CD4-positive, alpha-beta T cell treated with Interleukin-17A for 1 hour (primary cell): ENCODE results near the gene AXIN1.
"Not testable (repeated sequence)": the region's sequence is repeated elsewhere in the genome, so short reads cannot be mapped to it uniquely, and the experiment has no call there.

Experiments used
- DNase-seq: peaks from one replicate; pipeline ENCODE4 v3.0.0-alpha.2; 2020

The AXIN1 gene

DNA sequence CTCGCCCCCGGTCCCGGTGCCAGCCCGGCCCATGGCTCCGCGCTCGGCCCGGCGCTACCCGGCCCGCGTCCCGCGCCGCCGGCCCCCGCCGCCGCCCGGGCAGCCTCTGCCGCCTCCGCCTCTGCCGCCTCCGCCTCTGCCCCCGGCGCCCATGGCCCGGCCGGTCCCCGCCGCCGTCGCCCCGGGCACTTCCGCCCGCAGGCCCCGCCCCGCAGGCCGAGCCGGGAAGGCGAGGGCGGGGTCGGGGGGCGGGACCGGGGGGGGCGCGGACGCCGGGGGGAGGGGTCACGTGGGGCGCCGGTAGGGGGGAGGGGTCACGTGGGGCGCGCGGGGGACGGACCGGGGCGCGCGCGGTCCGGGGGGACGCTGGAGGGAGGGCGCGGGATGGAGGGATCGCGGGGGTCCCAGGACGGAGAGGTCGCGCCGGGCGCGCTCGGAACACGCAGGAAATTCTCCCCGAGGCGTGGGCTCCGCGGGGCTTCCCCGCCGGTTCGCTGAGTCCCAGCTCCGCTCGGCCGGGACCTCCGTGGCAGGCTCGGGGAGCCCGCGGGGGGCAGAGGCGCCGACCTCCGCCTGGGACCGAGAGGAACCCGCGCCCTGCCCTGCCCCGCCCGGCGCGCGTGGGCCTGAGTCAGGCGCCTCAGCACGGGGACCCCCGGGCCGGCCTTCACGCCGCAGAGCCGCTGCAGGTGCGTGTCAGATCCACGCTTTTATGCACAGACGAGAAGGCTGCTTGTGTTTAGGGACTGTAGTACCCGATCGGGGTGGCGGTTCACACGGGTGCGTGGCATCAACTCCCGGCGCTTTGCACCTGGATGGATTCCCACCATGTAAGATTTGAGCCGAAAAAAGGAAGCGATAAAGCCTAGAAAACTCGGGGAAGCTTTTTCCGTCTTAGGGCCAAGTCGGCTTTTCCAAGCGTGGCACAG, 29.5 kb upstream of the AXIN1 start, which contains the start of gene PGAP6:
Gene PGAP6, minus strand, starts transcription at position 190 of the 929 bp plus-strand sequence. Its CDS starts 157 bp downstream, at position 33.
- peak; percentile 67 for DNase-seq

DNA sequence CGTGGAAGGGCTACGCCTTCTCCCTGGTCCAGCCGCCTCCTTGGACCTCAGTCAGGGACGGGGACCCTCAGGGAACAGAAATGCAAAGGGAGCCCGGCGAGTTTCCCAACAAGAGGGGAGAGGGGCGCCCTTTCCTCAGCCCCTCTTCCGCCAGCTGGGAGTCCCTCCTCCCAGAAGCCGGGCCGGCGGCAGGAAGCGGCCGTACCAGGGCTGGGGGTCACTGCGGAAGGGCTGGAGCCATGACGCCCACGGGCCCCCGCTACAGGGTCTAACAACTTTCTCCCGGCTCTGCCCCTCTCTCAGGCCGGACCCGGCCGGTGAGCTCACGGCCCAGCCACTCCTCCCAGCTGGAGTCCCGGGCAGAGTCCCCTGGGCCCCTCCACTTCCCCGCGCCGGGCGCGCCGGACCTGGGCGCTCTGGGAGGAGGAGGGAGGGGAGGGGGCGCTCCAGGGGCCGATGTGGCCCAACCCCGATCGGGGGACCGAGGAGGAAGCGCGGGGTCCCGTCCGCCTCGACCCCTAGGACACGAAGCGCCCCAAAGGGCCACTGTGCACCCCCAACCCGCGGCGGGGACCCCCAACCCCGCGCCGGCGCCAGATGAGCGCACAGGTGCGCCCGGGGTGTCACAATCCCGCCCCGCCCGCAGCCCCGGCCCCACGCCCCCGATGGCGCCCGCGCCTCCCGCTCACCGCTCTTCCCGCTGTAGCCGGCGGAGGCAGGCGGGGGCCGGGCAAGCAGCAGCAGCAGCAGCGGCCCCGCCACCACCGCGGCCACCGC, 28.7 kb upstream of the AXIN1 start:
- no peak for DNase-seq

DNA sequence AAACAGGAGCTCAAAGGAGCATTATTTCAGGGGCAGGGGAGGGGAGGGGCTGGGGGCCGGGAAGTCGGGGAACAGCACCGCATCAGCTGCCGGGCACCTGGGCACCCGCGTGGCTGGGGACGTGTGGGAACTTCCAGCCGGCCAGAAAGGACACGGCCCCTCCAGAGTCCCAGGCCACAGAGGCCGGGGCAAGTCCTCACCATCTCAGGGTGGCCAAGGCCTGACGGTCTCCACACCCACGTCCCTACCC, 28.2 kb upstream of the AXIN1 start:
- DNase-seq = no peak

DNA sequence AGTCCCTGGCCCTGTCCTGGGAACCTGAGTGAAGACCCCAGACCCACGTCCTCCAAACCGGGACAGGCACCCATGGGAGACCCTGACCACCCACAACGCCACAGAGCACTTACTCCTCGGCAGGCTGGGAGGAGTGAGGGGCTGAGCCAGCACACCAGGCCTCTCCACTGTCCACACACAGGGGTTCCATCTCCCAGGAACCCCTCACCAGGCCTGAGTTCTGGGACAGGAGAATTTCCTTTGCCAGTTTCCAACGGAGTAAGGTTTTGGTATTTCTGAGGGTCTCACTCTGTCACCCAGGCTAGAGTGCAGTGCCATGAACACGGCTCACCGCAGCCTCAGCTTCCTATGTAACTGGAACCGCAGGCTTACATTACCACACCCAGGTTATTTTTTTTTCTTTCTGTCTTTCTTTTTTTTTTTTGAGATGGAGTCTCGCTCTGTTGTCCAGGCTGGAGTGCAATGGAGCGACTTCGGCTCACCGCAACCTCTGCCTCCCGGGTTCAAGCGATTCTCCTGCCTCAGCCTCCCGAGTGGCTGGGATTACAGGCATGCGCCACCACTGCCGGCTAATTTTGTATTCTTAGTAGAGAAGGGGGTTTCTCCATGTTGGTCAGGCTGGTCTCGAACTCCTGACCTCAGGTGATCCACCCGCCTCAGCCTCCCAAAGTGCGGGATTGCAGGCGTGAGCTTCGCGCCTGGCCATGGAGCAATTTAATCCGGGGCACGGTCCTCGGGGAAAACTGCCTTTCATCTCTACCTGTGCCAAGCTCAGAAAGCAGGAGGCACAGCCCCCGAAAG, 27.6 kb upstream of the AXIN1 start:
- DNase-seq = peak; percentile 39

DNA sequence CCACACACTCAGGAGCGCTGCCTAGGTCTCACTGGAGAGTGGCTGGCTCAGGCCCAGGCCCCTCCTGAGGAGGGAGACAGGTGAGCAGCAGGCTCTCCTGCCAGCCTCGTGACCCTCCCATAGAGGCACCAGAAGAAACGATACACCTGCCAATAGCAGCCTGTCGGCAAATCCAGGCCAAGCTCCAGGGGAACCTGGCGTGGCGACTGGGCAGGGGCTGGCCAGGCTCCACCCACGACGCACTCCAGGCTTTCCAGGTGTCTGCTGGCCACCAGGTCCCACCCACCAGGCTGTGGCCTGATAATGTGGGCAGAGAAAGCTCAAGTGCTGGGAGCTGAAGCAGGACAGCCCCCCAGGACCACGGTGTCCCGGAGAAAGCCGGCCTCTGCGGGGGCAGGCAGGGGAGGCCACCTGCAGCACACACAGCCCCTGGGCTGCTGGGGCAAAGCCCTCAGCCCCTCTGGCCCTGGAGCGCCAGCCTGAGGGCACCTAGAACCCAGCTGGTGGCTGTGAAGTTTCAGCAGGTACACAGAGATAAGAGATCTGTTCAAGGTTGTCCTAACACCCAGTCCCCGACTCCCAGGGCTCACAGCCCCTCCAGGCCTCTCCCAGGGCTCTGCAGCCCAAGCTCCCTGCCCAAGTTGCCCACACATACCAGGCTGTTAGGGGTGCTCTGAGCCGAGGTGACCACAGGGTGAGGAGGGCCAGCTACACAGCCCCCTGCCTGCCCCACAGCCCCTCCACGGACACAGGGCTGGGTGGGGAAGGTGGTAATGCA, 26.8 kb upstream of the AXIN1 start:
- no peak for DNase-seq

DNA sequence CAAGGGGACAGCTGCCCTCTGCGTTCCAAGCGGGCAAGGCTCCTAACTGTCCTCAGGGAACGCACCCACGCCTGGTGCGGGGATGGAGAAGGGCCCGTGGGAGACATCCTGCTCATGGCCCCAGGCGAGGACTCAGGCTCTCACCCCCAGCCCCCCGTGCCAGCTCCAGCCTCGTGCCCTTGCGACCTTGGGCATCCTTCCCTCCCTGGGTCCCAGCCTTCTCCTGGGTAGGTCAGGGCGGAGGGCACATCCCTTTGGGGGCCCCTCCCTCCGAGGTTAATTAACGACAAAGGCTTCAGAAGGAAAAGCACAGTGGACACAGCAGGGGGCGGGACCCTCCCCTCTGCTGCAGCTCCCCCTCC, 26.3 kb upstream of the AXIN1 start:
- DNase-seq = no peak

DNA sequence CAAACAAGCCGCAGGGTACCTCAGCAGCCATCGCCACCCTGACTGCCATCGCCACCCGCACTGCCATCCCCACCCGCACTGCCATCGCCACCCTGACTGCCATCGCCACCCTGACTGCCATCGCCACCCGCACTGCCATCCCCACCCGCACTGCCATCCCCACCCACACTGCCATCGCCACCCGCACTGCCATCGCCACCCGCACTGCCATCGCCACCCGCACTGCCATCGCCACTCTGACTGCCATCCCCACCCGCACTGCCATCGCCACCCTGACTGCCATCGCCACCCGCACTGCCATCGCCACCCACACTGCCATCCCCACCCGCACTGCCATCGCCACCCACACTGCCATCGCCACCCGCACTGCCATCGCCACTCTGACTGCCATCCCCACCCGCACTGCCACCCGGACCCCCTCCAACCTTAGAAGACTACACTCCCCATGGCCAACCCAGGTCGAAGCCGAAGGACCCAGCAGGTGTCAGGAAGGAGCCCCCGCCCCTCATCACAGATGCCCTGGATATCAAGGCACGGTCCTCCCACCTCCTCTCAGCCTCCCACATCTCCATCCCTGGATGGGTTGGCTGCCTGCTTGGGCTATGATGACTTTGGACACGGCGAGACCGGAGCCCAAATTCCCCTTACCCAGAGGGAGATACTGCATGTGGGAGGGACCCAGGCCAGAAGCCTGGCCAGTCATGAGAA, 25.7 kb upstream of the AXIN1 start:
- DNase-seq = not testable (repeated sequence)

DNA sequence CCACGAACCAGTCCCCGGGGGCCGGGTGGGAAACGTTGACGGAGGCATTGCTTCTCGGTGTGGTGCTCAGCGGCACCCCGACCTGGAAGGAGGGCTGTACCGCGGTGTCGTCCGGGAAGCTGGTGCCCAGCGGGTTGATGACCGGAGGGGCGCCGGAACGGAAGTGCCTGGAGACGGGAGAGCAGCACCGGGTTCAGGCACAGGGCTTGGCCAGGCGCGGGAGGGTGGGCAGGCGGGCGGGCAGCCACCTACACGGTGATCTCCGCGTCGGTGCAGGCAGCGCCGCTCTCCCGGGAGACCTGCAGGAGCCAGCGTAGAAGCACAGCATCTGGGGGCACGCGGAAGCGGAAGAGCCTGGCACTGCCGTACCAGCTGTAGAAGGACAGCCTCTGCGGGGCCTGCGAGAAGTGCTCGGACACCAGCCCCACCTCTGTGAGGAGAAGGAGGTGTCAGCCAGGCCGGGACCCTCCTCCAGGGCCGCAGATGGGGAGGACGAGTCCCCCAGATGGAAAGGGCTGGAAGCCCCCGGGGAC, 25.0 kb upstream of the AXIN1 start:
- no peak for DNase-seq

DNA sequence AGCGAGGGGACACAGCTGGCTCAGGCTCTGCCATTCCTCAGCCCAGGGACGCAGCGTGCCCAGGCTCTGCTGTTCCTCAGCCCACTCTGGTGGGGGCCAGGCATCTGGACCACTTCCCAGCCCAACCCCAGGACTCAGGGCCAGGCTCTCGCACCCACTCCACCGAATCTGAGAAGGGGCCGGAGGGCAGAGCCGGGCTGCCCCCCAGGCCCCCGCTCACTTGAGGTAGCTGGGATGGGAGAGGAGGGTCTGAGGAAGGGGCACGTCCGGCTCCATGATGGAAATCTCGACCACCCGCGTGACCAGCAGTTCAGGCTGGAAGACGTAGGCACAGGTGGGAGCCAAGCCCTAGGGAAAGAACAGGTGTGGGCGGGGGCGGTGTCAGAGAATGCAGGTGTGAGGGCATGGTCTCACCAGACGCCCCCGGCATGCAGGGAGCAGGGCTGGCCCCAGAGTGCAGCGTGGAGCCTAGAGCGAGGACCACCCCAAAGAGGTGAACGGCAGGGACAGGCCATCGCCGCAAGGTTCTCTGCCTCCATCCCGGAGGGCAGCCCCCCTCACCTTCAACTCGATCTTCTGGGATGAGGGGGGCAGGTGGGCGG, 24.4 kb upstream of the AXIN1 start:
- DNase-seq = no peak

DNA sequence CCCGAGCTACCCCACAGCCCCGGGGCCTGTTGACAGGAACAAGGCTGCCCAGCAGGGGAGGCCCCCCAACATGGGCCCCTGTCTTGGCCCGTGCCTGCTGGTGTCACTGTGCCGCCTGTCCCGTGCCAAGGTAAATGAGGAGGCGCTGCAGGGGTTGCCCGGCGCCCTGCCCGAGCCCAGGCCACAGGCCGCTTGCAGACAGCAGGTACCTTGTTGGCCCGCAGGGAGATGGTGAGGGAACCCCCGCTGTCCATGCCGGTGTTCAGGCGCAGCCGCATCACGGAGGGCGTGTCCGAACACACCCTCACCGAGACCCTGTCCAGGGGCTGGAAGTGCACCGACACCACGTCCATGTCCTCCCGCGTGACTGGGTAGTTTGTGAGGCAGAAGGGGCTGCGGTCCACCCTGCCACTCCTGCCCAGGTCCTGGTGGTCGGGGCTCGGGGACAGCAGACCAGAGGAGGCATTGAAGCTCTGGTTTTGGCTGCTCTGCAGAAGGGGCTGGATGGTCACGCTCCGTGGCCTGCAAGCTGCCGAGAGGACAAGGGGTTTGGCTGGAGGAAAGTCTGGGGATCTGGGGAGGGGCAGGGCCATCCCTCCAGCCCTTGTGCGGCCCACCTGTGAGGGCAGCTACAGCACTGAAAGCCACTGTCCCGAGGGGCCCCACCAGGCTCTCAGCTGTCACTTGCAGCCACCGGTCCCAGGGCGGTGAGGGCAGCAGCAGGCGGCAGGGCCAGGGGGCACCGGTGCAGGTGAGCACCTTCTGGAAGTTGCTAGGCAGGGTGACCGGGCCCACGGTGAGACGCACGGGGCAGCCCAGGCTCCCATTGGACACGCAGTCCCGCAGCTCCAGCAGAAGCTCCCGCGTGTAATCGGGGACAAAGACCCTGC, 23.6 kb upstream of the AXIN1 start:
- no peak for DNase-seq

DNA sequence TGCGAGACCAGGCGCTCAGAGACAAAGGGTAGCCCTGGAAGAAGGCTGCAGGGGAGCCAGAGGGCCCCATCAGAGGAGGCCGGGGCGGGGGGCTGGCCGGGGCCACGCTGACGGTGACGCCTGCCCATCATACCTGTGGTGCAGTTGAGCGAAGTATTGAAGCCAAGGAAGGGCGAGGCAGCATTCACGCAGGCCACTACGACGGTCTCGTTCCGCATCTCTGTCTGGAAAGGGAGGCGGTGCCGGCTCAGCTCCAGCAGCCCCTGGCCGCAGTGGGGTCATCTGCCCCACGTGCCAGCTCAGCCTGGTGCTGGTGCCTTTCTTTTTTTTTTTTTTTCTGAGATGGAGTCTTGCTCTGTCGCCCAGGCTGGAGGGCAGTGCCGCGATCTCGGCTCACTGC, 22.7 kb upstream of the AXIN1 start:
- DNase-seq = no peak

DNA sequence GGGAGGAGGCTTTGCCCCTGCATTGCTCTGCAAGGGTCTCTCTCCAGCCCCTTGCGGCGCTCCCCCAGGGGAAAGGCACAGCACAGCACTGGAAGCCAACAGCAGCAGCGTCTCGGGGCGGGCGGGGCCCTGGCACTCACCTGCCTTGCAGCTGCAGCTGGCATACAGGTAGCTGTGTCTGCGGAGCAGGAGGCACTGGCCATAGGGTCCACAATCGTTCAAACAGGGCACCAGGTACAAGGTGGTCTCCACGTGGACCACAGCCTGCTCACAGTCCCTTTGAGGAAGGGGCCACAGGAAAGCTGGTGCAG, 22.0 kb upstream of the AXIN1 start:
- no peak for DNase-seq

DNA sequence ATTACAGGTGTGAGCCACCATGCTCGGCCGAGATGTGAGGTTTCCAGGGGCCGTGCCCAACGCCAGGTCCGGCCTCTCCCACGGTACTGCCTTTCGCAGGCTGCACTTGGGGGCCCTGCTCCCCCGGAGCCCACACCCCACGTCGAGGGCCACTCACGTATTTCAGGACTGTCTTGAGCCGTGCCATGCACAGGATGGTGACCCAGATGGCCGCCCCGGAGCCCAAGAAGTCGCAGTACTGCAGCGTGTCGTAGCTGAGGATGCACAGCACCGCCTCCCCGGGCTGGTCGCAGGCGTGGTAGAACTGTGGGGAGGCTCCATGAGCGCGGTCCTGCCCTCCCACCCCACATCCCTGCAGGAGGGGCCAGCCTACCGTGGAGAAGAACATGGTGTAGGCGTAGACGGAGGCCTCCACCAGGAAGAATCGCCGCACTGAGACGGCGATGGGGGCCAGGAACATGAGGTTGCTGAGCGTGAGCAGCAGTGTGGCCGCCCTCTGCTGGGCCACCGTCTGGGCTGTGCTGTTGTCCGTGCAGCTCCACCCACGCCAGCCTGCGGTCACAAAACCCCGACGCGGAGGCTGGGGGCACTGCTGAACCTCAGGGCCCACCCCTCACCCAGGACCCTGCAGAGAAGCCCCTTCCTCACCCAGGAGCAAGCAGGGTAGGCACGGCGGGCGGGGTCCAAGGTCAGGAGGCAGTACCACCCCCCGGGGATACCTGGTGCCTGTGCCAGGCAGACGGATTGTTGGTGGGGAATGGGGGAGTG, 21.5 kb upstream of the AXIN1 start:
- DNase-seq = no peak

DNA sequence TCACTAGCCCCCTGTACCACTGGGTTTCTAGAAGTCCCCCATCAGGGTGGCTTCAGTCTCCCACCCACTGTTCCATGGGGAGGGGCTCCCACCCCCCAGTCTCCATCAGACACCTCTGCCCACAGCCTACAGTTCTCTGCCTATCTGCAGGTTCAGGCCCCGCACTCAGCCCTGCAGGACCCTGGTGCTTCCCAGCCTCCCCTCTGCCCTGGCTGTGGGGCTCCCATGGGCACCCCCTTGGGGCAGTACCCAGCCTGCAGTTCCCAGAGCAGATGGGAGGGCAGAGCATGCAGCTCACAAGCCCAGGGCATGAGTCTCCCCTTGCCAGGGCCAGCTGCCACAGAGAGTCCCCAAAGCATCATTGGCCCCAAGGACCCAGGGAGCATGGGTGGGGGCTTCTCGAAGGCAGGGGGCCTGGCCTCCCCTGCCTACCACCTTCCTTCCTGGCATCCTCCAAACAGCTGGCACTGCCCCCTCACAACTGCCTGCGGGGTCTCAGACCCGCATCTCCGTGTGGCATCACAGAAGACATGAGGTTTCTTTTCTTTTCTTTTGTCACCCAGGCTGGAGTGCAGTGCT, 20.6 kb upstream of the AXIN1 start:
- DNase-seq = no peak

DNA sequence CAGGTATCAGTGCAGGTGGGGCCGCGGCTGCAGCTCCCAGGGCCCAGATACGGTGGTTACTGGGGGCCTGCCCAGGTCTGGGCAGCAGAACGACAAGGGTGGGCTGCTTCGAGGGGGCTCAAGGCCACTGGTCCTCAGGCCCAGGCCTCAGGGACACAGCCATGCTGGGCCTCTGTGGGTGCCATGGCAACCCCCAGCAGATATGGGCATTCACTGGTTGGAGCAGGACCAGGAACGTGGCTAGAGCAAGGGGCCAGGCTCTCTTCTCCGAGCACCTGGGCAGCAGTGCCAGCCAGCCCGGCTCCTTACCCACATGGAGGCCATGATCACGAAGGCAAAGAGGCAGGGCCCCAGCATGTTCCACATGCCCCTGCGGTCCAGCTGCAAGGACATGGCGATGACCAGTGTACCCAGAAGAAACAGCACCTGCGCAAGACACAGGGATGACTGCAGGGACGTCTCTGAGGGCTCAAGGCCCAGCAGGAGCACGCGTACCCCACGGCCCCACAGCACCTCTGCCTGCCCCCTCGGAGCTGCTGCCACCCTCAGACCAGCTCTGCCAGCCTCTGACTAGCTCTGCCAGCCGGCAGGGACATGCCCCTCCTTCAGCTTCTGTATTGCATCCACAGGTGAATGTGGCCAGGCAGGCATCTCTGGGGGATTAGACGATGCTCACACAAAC, 19.9 kb upstream of the AXIN1 start:
- DNase-seq = no peak

DNA sequence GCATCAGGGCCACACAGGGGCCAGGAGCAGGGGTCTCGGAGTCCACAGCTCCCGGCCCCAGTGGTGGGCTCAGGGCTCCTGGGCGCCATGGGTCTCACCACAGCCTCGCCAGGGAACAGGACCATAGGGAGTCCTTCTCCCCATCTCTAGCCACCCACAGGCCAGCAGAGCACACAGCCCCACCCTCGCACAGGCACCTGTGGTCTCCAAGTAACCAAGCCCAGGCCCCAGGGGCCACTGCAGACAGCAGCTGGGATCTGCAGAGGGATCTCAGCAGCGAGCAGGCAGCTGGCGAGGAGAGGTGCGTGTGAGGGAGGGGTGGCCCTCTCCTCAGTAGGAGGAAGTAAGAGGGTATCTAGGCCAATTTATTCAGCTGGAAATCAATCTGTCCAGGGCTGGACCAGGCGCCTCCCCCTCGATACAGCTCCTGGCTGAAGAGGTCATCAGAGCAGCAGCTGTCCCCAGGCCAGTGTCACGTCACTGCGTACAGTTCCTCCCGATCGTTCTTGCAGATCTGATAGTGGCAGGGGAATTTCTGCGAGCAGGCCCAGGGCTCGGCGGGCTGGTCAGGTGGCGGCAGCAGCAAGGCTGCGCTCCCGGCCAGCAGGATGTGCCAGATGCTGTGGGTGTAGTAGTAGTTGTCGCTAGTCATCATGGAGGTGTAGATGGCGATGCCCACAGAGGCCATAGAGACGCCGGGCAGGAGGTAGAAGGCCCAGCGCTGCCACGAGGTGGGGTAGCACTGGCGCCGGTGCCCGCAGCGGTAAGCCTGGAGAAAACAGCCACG, 19.2 kb upstream of the AXIN1 start:
- no peak for DNase-seq

DNA sequence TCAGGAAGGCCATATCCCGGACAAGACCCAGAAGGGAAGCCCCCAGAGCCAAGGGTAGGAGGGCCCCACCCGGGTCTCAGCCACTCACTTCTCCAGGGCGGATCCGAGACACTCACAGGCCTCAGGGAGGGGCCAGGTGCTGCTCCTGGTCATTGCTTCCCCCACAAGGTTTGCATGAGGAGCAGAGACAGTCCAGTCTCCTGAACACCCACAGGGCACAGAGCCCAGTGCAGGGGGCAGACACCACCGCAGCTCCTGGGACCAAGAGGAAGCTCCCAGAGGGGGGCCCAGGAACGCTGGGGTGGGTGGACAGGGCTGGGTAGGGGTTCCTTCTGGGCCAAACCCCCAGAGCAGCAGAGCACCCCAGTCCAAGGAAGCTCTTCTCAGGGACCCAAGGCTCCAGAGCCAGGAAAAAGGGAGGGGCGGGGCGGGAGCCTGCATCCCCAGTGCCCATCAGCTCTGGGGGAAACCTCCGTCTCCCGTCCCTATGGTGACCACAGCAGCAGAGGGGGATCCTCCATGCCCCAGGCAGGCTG, 18.5 kb upstream of the AXIN1 start:
- no peak for DNase-seq

DNA sequence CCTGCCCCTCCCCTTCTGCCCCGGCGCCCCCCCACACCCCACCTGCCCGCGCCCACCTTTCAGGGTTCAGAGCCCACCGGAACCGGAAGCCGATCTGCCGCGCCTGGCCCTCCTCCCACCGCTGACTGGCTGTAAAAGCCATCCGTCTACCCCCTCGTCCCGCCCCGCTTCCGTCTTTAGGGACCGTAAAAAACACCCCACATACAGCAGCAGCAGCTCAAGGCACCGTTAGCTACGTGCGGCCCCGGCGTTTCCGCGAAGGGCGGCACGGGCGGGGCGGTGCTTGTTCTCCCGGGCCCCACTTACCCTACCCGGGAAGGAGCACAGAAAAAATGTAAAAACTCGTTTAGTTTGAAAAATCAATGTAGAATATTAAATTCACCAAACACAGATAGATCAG, 17.9 kb upstream of the AXIN1 start, which contains the start of gene MRPL28:
Gene MRPL28, minus strand, starts transcription at position 96 of the 400 bp plus-strand sequence. CDS start 320 bp downstream, outside the sequence.
- DNase-seq = peak; percentile 95
